Measurements from ENCODE around the gene CCL4. TPM values are rescaled to one million over a fixed set of nuclear protein-coding genes. Genes with fewer than 3 reads are reported as not detected.

The CCL4 gene
- polyA plus RNA-seq, 1 donor (not counting 4 experiments of a cell fraction or from before 2014, with no cell fraction given), result not detected

DNA sequence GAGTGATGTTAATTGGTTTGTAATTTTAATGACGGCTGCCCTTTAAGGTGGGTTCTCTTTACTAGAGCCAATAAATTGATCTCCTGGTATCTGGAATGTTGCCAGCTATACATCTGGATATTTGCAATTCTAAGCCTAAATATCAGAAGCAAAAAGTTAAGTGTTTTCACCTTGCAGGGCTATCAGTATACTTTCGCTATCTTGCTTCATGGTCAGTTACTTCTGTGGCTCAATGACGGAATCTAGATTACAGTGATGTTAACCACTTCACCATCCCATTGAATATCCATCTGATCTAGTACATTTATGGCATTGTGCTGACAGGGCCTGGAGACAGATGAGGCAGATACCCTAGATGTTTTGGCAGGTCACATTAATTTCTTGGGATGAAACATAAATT, 28.3 kb downstream of the CCL4 start:
- H4K20me1 ChIP-seq (ENCODE audit: control insufficient read depth, extremely low read depth, insufficient read depth, low read length), result peaks cover 4% of the 10 kb centered on the region
- no peak overlapping the region for H3K4me2 ChIP-seq (ENCODE audit: control insufficient read depth, extremely low read depth, insufficient read depth, low read depth, low read length)
- no peaks in the 10 kb centered on the region for H3K9me3 ChIP-seq (ENCODE audit: control insufficient read depth, low read depth, low read length)
- no peaks in the 10 kb centered on the region for H3K79me2 ChIP-seq (ENCODE audit: control insufficient read depth, insufficient read depth, low read length)
- no peaks in the 10 kb centered on the region for H3K9me1 ChIP-seq (ENCODE audit: control insufficient read depth, extremely low read depth, insufficient read depth, low read length)
- H3K27me3 ChIP-seq (ENCODE audit: control insufficient read depth, extremely low read depth, insufficient read depth, low read length), result peaks cover 4% of the 10 kb centered on the region
- no peaks in the 10 kb centered on the region for H3K4me1 ChIP-seq (ENCODE audit: control insufficient read depth, extremely low read depth, insufficient read depth, low read length)
- DNase-seq (ENCODE audit: low read depth, low spot score) (no peak), FAIRE-seq (no peak)
- H3K36me3 ChIP-seq (ENCODE audit: control insufficient read depth in 2 of 2, extremely low read depth in 1 of 2, insufficient read depth in 2 of 2, low read length in 2 of 2), result no peaks in the 10 kb centered on the region
- H2AFZ ChIP-seq (ENCODE audit: control insufficient read depth, low read length), result no peak overlapping the region
- no peak overlapping the region for H3K27ac ChIP-seq (ENCODE audit: control insufficient read depth, insufficient read depth, low read length)
- dilution Hi-C loops (cut with MboI; ENCODE audit: extremely low pct_ligation_motif_present, low sequenced_read_pairs), result loop anchor here (25.0 kb wide), 1 partner anchor 145 kb away; the partner anchor contains the start of genes CCL14 and CCL16
- H3K4me3 ChIP-seq (ENCODE audit: control insufficient read depth in 2 of 3, extremely low read depth in 1 of 3, insufficient read depth in 2 of 3, low read depth in 1 of 3, low read length in 3 of 3), result no peak overlapping the region
- H3K9ac ChIP-seq (ENCODE audit: control insufficient read depth, extremely low read depth, insufficient read depth, low read length), result no peak overlapping the region
- TF ChIP-seq, protein P1, sequence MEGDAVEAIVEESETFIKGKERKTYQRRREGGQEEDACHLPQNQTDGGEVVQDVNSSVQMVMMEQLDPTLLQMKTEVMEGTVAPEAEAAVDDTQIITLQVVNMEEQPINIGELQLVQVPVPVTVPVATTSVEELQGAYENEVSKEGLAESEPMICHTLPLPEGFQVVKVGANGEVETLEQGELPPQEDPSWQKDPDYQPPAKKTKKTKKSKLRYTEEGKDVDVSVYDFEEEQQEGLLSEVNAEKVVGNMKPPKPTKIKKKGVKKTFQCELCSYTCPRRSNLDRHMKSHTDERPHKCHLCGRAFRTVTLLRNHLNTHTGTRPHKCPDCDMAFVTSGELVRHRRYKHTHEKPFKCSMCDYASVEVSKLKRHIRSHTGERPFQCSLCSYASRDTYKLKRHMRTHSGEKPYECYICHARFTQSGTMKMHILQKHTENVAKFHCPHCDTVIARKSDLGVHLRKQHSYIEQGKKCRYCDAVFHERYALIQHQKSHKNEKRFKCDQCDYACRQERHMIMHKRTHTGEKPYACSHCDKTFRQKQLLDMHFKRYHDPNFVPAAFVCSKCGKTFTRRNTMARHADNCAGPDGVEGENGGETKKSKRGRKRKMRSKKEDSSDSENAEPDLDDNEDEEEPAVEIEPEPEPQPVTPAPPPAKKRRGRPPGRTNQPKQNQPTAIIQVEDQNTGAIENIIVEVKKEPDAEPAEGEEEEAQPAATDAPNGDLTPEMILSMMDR (optimal IDR thresholded peaks at IDR 0.05 in 1 of 3, IDR thresholded peaks at IDR 0.05 in 1 of 3, conservative IDR thresholded peaks at IDR 0.05 in 1 of 3; ENCODE audit: extremely low read depth in 1 of 3, insufficient read depth in 2 of 3, low read length in 3 of 3), result no peak
- no peak for TF ChIP-seq EZH2 (IDR thresholded peaks at IDR 0.05; ENCODE audit: low read length)

DNA sequence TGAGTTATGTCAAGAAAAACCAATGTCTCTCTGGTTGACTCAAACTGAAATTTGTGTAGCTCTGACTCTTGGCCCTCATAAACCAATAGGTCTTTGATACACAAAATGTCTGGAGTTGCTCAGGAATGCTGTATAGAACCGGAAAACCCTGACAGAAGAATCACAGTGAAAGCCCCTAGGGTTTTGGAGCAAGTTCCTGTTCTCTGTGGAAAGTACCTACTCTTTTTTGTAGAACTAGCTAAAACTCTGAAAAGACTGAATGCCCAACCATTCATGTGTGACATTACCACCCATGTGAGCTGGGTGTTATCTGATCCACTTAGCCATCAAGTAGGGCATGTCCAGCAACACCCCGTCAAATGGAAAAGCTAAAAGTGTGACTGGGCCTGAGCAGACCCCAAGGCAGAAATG, 28.8 kb downstream of the CCL4 start:
- no peak overlapping the region for H3K27ac ChIP-seq (ENCODE audit: control insufficient read depth, insufficient read depth, low read length)
- H4K20me1 ChIP-seq (ENCODE audit: control insufficient read depth, extremely low read depth, insufficient read depth, low read length), result peaks cover 4% of the 10 kb centered on the region
- H3K27me3 ChIP-seq (ENCODE audit: control insufficient read depth, extremely low read depth, insufficient read depth, low read length), result peaks cover 4% of the 10 kb centered on the region
- no peaks in the 10 kb centered on the region for H3K79me2 ChIP-seq (ENCODE audit: control insufficient read depth, insufficient read depth, low read length)
- no peak overlapping the region for H3K4me3 ChIP-seq (ENCODE audit: control insufficient read depth in 2 of 3, extremely low read depth in 1 of 3, insufficient read depth in 2 of 3, low read depth in 1 of 3, low read length in 3 of 3)
- H3K36me3 ChIP-seq (ENCODE audit: control insufficient read depth in 2 of 2, extremely low read depth in 1 of 2, insufficient read depth in 2 of 2, low read length in 2 of 2), result no peaks in the 10 kb centered on the region
- H3K9me3 ChIP-seq (ENCODE audit: control insufficient read depth, low read depth, low read length), result no peaks in the 10 kb centered on the region
- H3K4me1 ChIP-seq (ENCODE audit: control insufficient read depth, extremely low read depth, insufficient read depth, low read length), result no peaks in the 10 kb centered on the region
- H2AFZ ChIP-seq (ENCODE audit: control insufficient read depth, low read length), result no peak overlapping the region
- H3K4me2 ChIP-seq (ENCODE audit: control insufficient read depth, extremely low read depth, insufficient read depth, low read depth, low read length), result no peak overlapping the region
- H3K9me1 ChIP-seq (ENCODE audit: control insufficient read depth, extremely low read depth, insufficient read depth, low read length), result no peaks in the 10 kb centered on the region
- H3K9ac ChIP-seq (ENCODE audit: control insufficient read depth, extremely low read depth, insufficient read depth, low read length), result no peak overlapping the region
- dilution Hi-C loops (cut with MboI; ENCODE audit: extremely low pct_ligation_motif_present, low sequenced_read_pairs), result loop anchor here (25.0 kb wide), 1 partner anchor 145 kb away; the partner anchor contains the start of genes CCL14 and CCL16
- FAIRE-seq (no peak), DNase-seq (ENCODE audit: low read depth, low spot score) (no peak)
- TF ChIP-seq, protein P1 (optimal IDR thresholded peaks at IDR 0.05 in 1 of 3, IDR thresholded peaks at IDR 0.05 in 1 of 3, conservative IDR thresholded peaks at IDR 0.05 in 1 of 3; ENCODE audit: extremely low read depth in 1 of 3, insufficient read depth in 2 of 3, low read length in 3 of 3), result no peak
- no peak for TF ChIP-seq EZH2 (IDR thresholded peaks at IDR 0.05; ENCODE audit: low read length)
